Erythroblast (primary cell): ENCODE results near the gene CNOT6.

Experiments
- DNase-seq, 2 experiments: peaks; one replicate each; lab custom pipeline; 2025; lab: John Stamatoyannopoulos, UW
- GATA1 ChIP-seq: IDR thresholded peaks from 2 replicates; pipeline ENCODE4 v1.6.1; 2011; ENCODE audit warnings: low read depth, mild to moderate bottlenecking, control low read depth, low read length, moderate library complexity
- POLR2A ChIP-seq: IDR thresholded peaks from 2 replicates; pipeline ENCODE4 v1.6.1; 2011; ENCODE audit warnings: mild to moderate bottlenecking, low read length

The CNOT6 gene

GRCh38 chr5:180541710-180542109 lies 47.5 kb downstream of the CNOT6 start:
- DNase-seq: no peak
- no peak for TF ChIP-seq GATA1
- no peak for TF ChIP-seq POLR2A

- TF ChIP-seq GATA1 (no peak), POLR2A (no peak)
- DNase-seq: no peak
These were observed 51.1 kb downstream of the CNOT6 start for GRCh38 chr5:180545248-180545647.

GRCh38 chr5:180548563-180548962 lies 54.4 kb downstream of the CNOT6 start:
- TF ChIP-seq GATA1 (no peak), POLR2A (no peak)
- peak; percentile 46 to 68 for DNase-seq

- DNase-seq: peak; percentile 83 to 92
These were observed 59.4 kb downstream of the CNOT6 start for GRCh38 chr5:180553530-180553929.

GRCh38 chr5:180555168-180555921 lies 61.2 kb downstream of the CNOT6 start:
- TF ChIP-seq GATA1: no peak
- peak; percentile 33 for TF ChIP-seq POLR2A
- DNase-seq: peak; percentile 81 to 90

More at GRCh38 chr5:180553530-180553929, 59.4 kb downstream of the CNOT6 start:
- TF ChIP-seq GATA1: no peak
- TF ChIP-seq POLR2A: no peak

- no peak for DNase-seq
- TF ChIP-seq GATA1 (no peak), POLR2A (no peak)
These were observed 63.1 kb downstream of the CNOT6 start for GRCh38 chr5:180557217-180557809.

GRCh38 chr5:180558232-180558631 lies 64.1 kb downstream of the CNOT6 start:
- TF ChIP-seq GATA1: no peak
- no peak for TF ChIP-seq POLR2A
- peak; percentile 29 to 50 for DNase-seq

GRCh38 chr5:180563994-180564393 lies 69.8 kb downstream of the CNOT6 start:
- no peak for TF ChIP-seq GATA1
- TF ChIP-seq POLR2A: no peak
- no peak for DNase-seq

GRCh38 chr5:180568914-180569313 lies 74.7 kb downstream of the CNOT6 start:
- DNase-seq: no peak
- TF ChIP-seq GATA1 (no peak), POLR2A (no peak)

GRCh38 chr5:180575571-180575970 lies 81.4 kb downstream of the CNOT6 start:
- peak in 1 of 2 experiments; percentile 17 for DNase-seq
- TF ChIP-seq POLR2A (no peak), GATA1 (no peak)

- TF ChIP-seq POLR2A: no peak
- TF ChIP-seq GATA1: no peak
- DNase-seq: no peak
These were observed 86.5 kb downstream of the CNOT6 start for GRCh38 chr5:180580681-180581080.

- DNase-seq: no peak
- TF ChIP-seq POLR2A: no peak
- TF ChIP-seq GATA1: no peak
These were observed 89.6 kb downstream of the CNOT6 start for GRCh38 chr5:180583738-180584137.

GRCh38 chr5:180586204-180586603 lies 92.0 kb downstream of the CNOT6 start:
- DNase-seq: no peak
- TF ChIP-seq GATA1: no peak
- no peak for TF ChIP-seq POLR2A

GRCh38 chr5:180586870-180587269 lies 92.7 kb downstream of the CNOT6 start:
- no peak for DNase-seq
- TF ChIP-seq GATA1 (no peak), POLR2A (no peak)
